Liver (tissue), 9 donors: ENCODE measurements around the gene KMT2D. TPM values are rescaled to one million over a fixed set of nuclear protein-coding genes. Genes with fewer than 3 reads are reported as not detected.

Experiments
- DNase-seq: peaks from one replicate; pipeline ENCODE4 v3.0.0-alpha.2; 2017; ENCODE audit warnings: low spot score
- H3K27ac ChIP-seq, 2 donors: one replicate each; pipeline ENCODE4 v1.7.0; 2013; ENCODE audit warnings: inconsistent platforms in 2 of 2, low read length in 2 of 2, control low read depth in 1 of 2, low read depth in 1 of 2, mild to moderate bottlenecking in 1 of 2
- H3K27me3 ChIP-seq, 4 donors: one replicate each; pipeline versions ENCODE4 v1.6.1 to v1.7.0; 2013; ENCODE audit warnings: low read length in 3 of 4, inconsistent platforms in 1 of 4, mild to moderate bottlenecking in 1 of 4, moderate library complexity in 1 of 4; ENCODE audit not compliant: control insufficient read depth in 4 of 4, insufficient read depth in 4 of 4
- H3K36me3 ChIP-seq, 4 donors: one replicate each; pipeline versions ENCODE4 v1.6.1 to v1.7.0; 2013; ENCODE audit warnings: low read length in 3 of 4, mild to moderate bottlenecking in 3 of 4, low read depth in 1 of 4, moderate library complexity in 1 of 4; ENCODE audit not compliant: control insufficient read depth in 4 of 4, insufficient read depth in 3 of 4
- H3K4me1 ChIP-seq, 4 donors: one replicate each; pipeline versions ENCODE4 v1.6.1 to v1.7.0; 2013; ENCODE audit warnings: low read length in 3 of 4, mild to moderate bottlenecking in 3 of 4, moderate library complexity in 1 of 4; ENCODE audit not compliant: control insufficient read depth in 4 of 4, insufficient read depth in 4 of 4
- H3K4me3 ChIP-seq, 3 donors: one replicate each; pipeline versions ENCODE4 v1.6.1 to v1.7.0; 2013; ENCODE audit warnings: low read length in 3 of 3, control low read depth in 1 of 3, low read depth in 1 of 3, mild to moderate bottlenecking in 1 of 3
- H3K9ac ChIP-seq, 2 donors: one replicate each; pipeline ENCODE4 v1.7.0; 2013; ENCODE audit warnings: low read length in 2 of 2, mild to moderate bottlenecking in 2 of 2, moderate library complexity in 2 of 2, control low read depth in 1 of 2, low read depth in 1 of 2
- H3K9me3 ChIP-seq, 4 donors: one replicate each; pipeline versions ENCODE4 v1.6.1 to v1.7.0; 2013; ENCODE audit warnings: low read length in 3 of 4; ENCODE audit not compliant: control insufficient read depth in 4 of 4
- EGR1 ChIP-seq, 2 donors: IDR thresholded peaks; 2 replicates each; pipeline ENCODE4 v1.6.1; 2016 to 2018; ENCODE audit warnings: antibody characterized with exemption in 2 of 2, low read depth in 2 of 2
- FOXA1 ChIP-seq: IDR thresholded peaks from 2 replicates; pipeline ENCODE4 v1.6.1; 2016; ENCODE audit warnings: antibody characterized with exemption
- FOXA2 ChIP-seq: IDR thresholded peaks from 2 replicates; pipeline ENCODE4 v1.6.1; 2016; ENCODE audit warnings: antibody characterized with exemption
- GABPA ChIP-seq, 2 donors: IDR thresholded peaks in 1 of 2; conservative IDR thresholded peaks in 1 of 2; 2 replicates each; pipeline ENCODE4 v1.6.1; 2016; ENCODE audit warnings: antibody characterized with exemption in 2 of 2, mild to moderate bottlenecking in 1 of 2, moderate library complexity in 1 of 2
- HNF4A ChIP-seq, 2 donors: conservative IDR thresholded peaks; 2 replicates each; pipeline ENCODE4 v1.6.1; 2016; ENCODE audit warnings: antibody characterized with exemption in 2 of 2, mild to moderate bottlenecking in 2 of 2
- HNF4G ChIP-seq: IDR thresholded peaks from 2 replicates; pipeline ENCODE4 v1.6.1; 2016; ENCODE audit warnings: antibody characterized with exemption
- JUND ChIP-seq, 2 donors: IDR thresholded peaks; 2 replicates each; pipeline ENCODE4 v1.6.1; 2016; ENCODE audit warnings: antibody characterized with exemption in 2 of 2
- RAD21 ChIP-seq, 2 donors: IDR thresholded peaks; 2 replicates each; pipeline ENCODE4 v1.6.1; 2016; ENCODE audit warnings: antibody characterized with exemption in 2 of 2, mild to moderate bottlenecking in 2 of 2
- RXRA ChIP-seq, 2 donors: IDR thresholded peaks; 2 replicates each; pipeline ENCODE4 v1.6.1; 2017 to 2018; ENCODE audit warnings: antibody characterized with exemption in 2 of 2, mild to moderate bottlenecking in 1 of 2
- SP1 ChIP-seq: IDR thresholded peaks from 2 replicates; pipeline ENCODE4 v1.6.1; 2018; ENCODE audit warnings: antibody characterized with exemption, mild to moderate bottlenecking
- TAF1 ChIP-seq: conservative IDR thresholded peaks from 2 replicates; pipeline ENCODE4 v1.6.1; 2016; ENCODE audit warnings: antibody characterized with exemption, mild to moderate bottlenecking
- YY1 ChIP-seq: IDR thresholded peaks from 2 replicates; pipeline ENCODE4 v1.6.1; 2016; ENCODE audit warnings: antibody characterized with exemption, mild to moderate bottlenecking
- WGBS: extraction: QIAGEN DNeasy Blood & Tissue Kit; methylation state at CpG from one replicate; pipeline ENCODE4 v1.1.7; 2013; 5-methylcytosine and 5-hydroxymethylcytosine counted together
- polyA plus RNA-seq, 2 donors: library from polyadenylated mRNA; stranded (reverse) in 1 of 2; unstranded in 1 of 2; fragments of 200-250 nt in 1 of 2; fragments of >200 nt in 1 of 2; fragmentation: Nextera tagmentation in 1 of 2; extraction: Ambion mirVana in 1 of 2; gene quantifications; one replicate each; pipeline versions ENCODE4 v1.2.1 to v1.2.3, GENCODE V29; 2013 to 2015
- total RNA-seq, 2 donors: library from RNA; depleted of rRNA; stranded (reverse); fragments of >200 nt; gene quantifications; one replicate each; pipeline ENCODE4 v1.2.3, GENCODE V29; 2014
- TF ChIP-seq, protein P1 (sequence below): IDR thresholded peaks from 2 replicates; pipeline ENCODE4 v1.6.1; 2016; ENCODE audit warnings: antibody characterized with exemption
- TF ChIP-seq, protein P2 (sequence below): IDR thresholded peaks from 2 replicates; pipeline ENCODE4 v1.6.1; 2016; ENCODE audit warnings: antibody characterized with exemption, mild to moderate bottlenecking
- TF ChIP-seq, protein P3 (sequence below): fragments of 150-350 bp; IDR thresholded peaks from 2 replicates; pipeline ENCODE4 v1.5.1; 2017; ENCODE audit warnings: improper control_type of control experiment, low read depth, low read length; ENCODE audit not compliant: missing input control
- TF ChIP-seq, protein P4 (sequence below): IDR thresholded peaks from 2 replicates; pipeline ENCODE4 v1.6.1; 2016; ENCODE audit warnings: antibody characterized with exemption
- donor health status: healthy.
- donor health status: healthy.
- donor health status: healthy.
- donor health status: healthy.
- donor health status: healthy.

KMT2D gene
- total and polyA plus RNA-seq, 4 donors, result 4.5 to 53.8 (median 25.0) TPM

DNA sequence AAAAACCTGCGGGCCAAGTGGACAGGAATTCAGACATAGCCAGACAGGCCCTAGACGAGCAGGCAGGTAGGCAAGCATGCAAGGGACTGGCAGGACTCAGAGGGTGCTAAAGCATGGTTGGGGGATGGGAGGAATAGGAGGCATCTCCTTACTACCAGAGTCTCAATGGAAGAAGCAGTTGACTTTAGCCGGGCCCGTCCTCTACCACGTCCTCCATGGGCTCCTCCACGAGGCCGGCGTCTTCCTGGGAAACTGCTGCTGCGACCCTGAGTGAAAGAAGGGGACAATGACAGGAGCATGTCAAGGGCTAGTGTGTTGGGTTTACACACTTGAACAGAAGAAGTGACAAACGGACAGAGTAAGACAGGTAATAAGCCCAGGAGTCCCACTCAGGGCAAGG lies 11.6 kb downstream of the KMT2D start:
- Histone ChIP-seq H3K27ac (no peak overlapping the region), H3K4me1 (no peaks in the 10 kb centered on the region), H3K4me3 (no peak overlapping the region), H3K27me3 (no peaks in the 10 kb centered on the region), H3K9ac (no peak overlapping the region), H3K36me3 (peaks cover 48 to 95% (median 71%) of the 10 kb centered on the region in 4 donors), H3K9me3 (no peaks in the 10 kb centered on the region)
- no peak for DNase-seq
- no peak for TF ChIP-seq SP1
- 94% methylated on average over 10 of the region's 10 CpGs for WGBS

DNA sequence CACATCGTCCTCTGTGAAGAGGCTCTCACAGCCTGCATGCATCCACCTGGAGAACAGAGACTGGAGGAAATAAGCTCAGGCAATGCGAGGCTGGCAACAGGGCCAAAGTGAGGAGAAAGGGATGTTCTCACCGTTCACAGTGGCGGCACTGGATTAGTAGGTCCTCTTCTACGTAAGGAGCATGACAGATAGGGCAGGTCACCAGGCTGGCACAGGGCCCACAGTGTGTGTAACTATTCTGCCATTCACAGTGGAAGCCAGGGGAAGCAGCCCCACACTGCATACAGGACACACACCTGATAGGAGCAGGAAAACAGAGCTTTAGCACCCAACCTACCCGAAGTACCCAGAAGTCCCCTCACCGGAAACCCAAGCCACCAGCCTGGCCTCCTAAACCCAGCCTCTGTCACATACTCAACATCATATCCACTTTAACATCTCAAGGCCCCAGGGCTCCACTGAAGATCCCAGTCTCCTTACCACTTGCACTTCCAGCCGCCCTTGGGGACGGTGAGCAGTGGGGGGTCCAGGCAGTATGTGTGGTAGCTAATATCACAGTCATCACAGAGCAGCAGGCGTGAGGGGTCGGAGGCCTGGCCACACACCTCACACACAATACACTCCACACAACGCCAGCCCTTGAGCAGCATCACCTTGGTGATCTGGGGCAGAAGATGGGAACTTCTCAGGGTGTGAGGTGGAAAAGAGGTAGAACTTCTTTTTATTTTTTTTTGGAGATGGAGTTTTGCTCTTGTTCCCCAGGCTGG lies 14.3 kb downstream of the KMT2D start:
- Histone ChIP-seq H3K36me3 (peaks cover 42 to 95% (median 73%) of the 10 kb centered on the region in 4 donors), H3K27ac (no peak overlapping the region), H3K4me3 (no peak overlapping the region), H3K4me1 (no peaks in the 10 kb centered on the region), H3K9me3 (no peaks in the 10 kb centered on the region), H3K27me3 (no peaks in the 10 kb centered on the region), H3K9ac (no peak overlapping the region)
- WGBS, result 95% methylated on average over 12 of the region's 12 CpGs
- TF ChIP-seq FOXA2, result no peak
- TF ChIP-seq, protein P1, sequence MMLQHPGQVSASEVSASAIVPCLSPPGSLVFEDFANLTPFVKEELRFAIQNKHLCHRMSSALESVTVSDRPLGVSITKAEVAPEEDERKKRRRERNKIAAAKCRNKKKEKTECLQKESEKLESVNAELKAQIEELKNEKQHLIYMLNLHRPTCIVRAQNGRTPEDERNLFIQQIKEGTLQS, result no peak
- no peak for TF ChIP-seq GABPA (IDR thresholded peaks at IDR 0.05 in 1 of 2, conservative IDR thresholded peaks at IDR 0.05 in 1 of 2)
- no peak for TF ChIP-seq YY1
- no peak for TF ChIP-seq HNF4G
- no peak for TF ChIP-seq JUND (IDR thresholded peaks at IDR 0.05)
- no peak for TF ChIP-seq TAF1
- no peak for TF ChIP-seq FOXA1
- TF ChIP-seq HNF4A (conservative IDR thresholded peaks at IDR 0.05), result no peak
- TF ChIP-seq, protein P2, sequence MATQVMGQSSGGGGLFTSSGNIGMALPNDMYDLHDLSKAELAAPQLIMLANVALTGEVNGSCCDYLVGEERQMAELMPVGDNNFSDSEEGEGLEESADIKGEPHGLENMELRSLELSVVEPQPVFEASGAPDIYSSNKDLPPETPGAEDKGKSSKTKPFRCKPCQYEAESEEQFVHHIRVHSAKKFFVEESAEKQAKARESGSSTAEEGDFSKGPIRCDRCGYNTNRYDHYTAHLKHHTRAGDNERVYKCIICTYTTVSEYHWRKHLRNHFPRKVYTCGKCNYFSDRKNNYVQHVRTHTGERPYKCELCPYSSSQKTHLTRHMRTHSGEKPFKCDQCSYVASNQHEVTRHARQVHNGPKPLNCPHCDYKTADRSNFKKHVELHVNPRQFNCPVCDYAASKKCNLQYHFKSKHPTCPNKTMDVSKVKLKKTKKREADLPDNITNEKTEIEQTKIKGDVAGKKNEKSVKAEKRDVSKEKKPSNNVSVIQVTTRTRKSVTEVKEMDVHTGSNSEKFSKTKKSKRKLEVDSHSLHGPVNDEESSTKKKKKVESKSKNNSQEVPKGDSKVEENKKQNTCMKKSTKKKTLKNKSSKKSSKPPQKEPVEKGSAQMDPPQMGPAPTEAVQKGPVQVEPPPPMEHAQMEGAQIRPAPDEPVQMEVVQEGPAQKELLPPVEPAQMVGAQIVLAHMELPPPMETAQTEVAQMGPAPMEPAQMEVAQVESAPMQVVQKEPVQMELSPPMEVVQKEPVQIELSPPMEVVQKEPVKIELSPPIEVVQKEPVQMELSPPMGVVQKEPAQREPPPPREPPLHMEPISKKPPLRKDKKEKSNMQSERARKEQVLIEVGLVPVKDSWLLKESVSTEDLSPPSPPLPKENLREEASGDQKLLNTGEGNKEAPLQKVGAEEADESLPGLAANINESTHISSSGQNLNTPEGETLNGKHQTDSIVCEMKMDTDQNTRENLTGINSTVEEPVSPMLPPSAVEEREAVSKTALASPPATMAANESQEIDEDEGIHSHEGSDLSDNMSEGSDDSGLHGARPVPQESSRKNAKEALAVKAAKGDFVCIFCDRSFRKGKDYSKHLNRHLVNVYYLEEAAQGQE, result no peak
- no peak for TF ChIP-seq EGR1 (IDR thresholded peaks at IDR 0.05; ENCODE audit: low read depth in 2 of 2)
- no peak for DNase-seq

DNA sequence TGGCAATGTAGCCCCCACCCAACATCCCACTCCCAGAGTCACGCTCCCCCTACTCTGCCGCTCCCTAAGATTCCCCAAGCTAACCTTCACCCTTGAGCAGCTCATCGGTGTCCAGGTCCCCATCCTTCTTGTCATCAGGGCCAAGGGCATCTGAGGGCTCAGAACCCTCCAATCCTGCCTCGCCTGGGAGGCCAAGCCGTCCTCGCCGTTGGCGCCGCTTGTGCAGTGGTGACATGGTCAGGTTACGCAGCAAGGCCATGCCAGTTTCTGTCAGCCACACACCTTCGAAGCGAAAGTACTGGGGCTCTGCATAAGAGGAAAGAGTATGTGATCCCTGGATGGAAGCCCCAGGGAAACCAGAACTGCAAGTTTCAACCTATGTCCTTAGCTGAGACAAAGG lies 15.9 kb downstream of the KMT2D start:
- WGBS, result 96% methylated on average over 12 of the region's 12 CpGs
- TF ChIP-seq JUND (IDR thresholded peaks at IDR 0.05) (no peak), HNF4A (conservative IDR thresholded peaks at IDR 0.05) (no peak), RAD21 (IDR thresholded peaks at IDR 0.05) (no peak), EGR1 (IDR thresholded peaks at IDR 0.05; ENCODE audit: low read depth in 2 of 2) (no peak), TAF1 (no peak), RXRA (IDR thresholded peaks at IDR 0.05) (no peak), SP1 (no peak), FOXA1 (no peak)
- TF ChIP-seq, protein P2, result no peak
- TF ChIP-seq, protein P1, result no peak
- TF ChIP-seq, protein P3, sequence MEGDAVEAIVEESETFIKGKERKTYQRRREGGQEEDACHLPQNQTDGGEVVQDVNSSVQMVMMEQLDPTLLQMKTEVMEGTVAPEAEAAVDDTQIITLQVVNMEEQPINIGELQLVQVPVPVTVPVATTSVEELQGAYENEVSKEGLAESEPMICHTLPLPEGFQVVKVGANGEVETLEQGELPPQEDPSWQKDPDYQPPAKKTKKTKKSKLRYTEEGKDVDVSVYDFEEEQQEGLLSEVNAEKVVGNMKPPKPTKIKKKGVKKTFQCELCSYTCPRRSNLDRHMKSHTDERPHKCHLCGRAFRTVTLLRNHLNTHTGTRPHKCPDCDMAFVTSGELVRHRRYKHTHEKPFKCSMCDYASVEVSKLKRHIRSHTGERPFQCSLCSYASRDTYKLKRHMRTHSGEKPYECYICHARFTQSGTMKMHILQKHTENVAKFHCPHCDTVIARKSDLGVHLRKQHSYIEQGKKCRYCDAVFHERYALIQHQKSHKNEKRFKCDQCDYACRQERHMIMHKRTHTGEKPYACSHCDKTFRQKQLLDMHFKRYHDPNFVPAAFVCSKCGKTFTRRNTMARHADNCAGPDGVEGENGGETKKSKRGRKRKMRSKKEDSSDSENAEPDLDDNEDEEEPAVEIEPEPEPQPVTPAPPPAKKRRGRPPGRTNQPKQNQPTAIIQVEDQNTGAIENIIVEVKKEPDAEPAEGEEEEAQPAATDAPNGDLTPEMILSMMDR, result no peak
- TF ChIP-seq, protein P4, sequence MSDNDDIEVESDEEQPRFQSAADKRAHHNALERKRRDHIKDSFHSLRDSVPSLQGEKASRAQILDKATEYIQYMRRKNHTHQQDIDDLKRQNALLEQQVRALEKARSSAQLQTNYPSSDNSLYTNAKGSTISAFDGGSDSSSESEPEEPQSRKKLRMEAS, result no peak
- Histone ChIP-seq H3K9ac (no peak overlapping the region), H3K27me3 (no peaks in the 10 kb centered on the region), H3K27ac (no peak overlapping the region), H3K36me3 (peaks cover 37 to 97% (median 65%) of the 10 kb centered on the region in 4 donors), H3K4me3 (no peak overlapping the region), H3K9me3 (no peaks in the 10 kb centered on the region), H3K4me1 (no peaks in the 10 kb centered on the region)
- DNase-seq, result no peak
